Spleen (tissue), 11 donors: ENCODE measurements around the gene UQCC3. TPM values are rescaled to one million over a fixed set of nuclear protein-coding genes. Genes with fewer than 3 reads are reported as not detected.
A peak's percentile ranks its signal among the peaks of the same experiment; 100 is the strongest.

Experiments
- DNase-seq: peaks from one replicate; pipeline ENCODE4 v3.0.0-alpha.2; 2020
- H3K27ac ChIP-seq, 8 donors: fragments of 200-600 bp; sonication (generic) in 7 of 8; 1 replicate in 4 of 8; 2 replicates in 4 of 8; pipeline versions ENCODE4 v1.5.0 to v1.8.0; 2016 to 2021; ENCODE audit warnings: inconsistent platforms in 4 of 8, mild to moderate bottlenecking in 4 of 8, moderate library complexity in 1 of 8
- H3K27me3 ChIP-seq, 7 donors: fragments of 200-600 bp; sonication (generic) in 6 of 7; replicated peaks in 1 of 7; 1 replicate in 4 of 7; 2 replicates in 3 of 7; pipeline versions ENCODE4 v1.5.0 to v1.8.0; 2016 to 2021; ENCODE audit warnings: inconsistent platforms in 3 of 7, mild to moderate bottlenecking in 1 of 7
- H3K36me3 ChIP-seq, 6 donors: fragments of 200-600 bp; sonication (generic) in 5 of 6; 1 replicate in 4 of 6; 2 replicates in 2 of 6; pipeline versions ENCODE4 v1.5.0 to v1.8.0; 2016 to 2021; ENCODE audit warnings: inconsistent platforms in 2 of 6
- H3K4me1 ChIP-seq, 6 donors: fragments of 200-600 bp; sonication (generic) in 5 of 6; 1 replicate in 3 of 6; 2 replicates in 3 of 6; pipeline versions ENCODE4 v1.5.0 to v1.8.0; 2016 to 2021; ENCODE audit warnings: inconsistent platforms in 3 of 6
- H3K4me3 ChIP-seq, 8 donors: fragments of 200-600 bp; sonication (generic) in 7 of 8; 1 replicate in 4 of 8; 2 replicates in 4 of 8; pipeline versions ENCODE4 v1.5.0 to v1.8.0; 2016 to 2021; ENCODE audit warnings: inconsistent platforms in 4 of 8, mild to moderate bottlenecking in 4 of 8, moderate library complexity in 2 of 8
- H3K9me3 ChIP-seq, 8 donors: fragments of 200-600 bp; sonication (generic) in 7 of 8; 1 replicate in 4 of 8; 2 replicates in 4 of 8; pipeline versions ENCODE4 v1.5.0 to v1.8.0; 2016 to 2021; ENCODE audit warnings: inconsistent platforms in 4 of 8
- POLR2A ChIP-seq, 3 donors: fragments of 450-650 bp; IDR thresholded peaks; one replicate each; pipeline ENCODE4 v1.5.1; 2017; ENCODE audit warnings: antibody characterized with exemption in 3 of 3, mild to moderate bottlenecking in 1 of 3
- POLR2AphosphoS5 ChIP-seq, 3 donors: sonication (generic); formaldehyde crosslinking; IDR thresholded peaks; one replicate each; pipeline ENCODE4 v1.5.1; 2017; ENCODE audit warnings: antibody characterized with exemption in 3 of 3
- WGBS, 5 donors: extraction: QIAGEN DNeasy Blood & Tissue Kit in 3 of 5; methylation state at CpG; one replicate each; pipeline versions ENCODE4 v1.1.5 to v1.1.7; 2013 to 2018; 5-methylcytosine and 5-hydroxymethylcytosine counted together
- intact Hi-C: fragments of 100-400 bp; cut with DNase I; formaldehyde crosslinking; loops from one replicate; pipeline ENCODE4 v1.15.0; 2023; ENCODE audit warnings: low total_unique reads
- polyA plus RNA-seq, 3 donors: library from polyadenylated mRNA; stranded (reverse); fragments of 200-250 nt; gene quantifications; one replicate each; pipeline ENCODE4 v1.2.1, GENCODE V29; 2013
- total RNA-seq, 7 donors: library from RNA; depleted of rRNA in 3 of 7; stranded (reverse); fragments of >200 nt in 3 of 7; fragmentation: NEBNext Ultra II Directional in 4 of 7; extraction: Animal tissue kit (Norgen Biotek cat#: 25700) in 4 of 7; gene quantifications; one replicate each; pipeline versions ENCODE4 v1.1.0 to v1.2.1, GENCODE V29; 2016 to 2021
- TF ChIP-seq, protein P1 (sequence below), 11 experiments: fragments of 200-600 bp in 7 of 11; fragments of 450-650 bp in 4 of 11; sonication (generic) in 4 of 11; IDR thresholded peaks in 8 of 11; conservative IDR thresholded peaks in 3 of 11; 1 replicate in 7 of 11; 2 replicates in 4 of 11; pipeline versions ENCODE4 v1.4.0 to v1.8.0; 2016 to 2021; ENCODE audit warnings: antibody characterized with exemption in 11 of 11, inconsistent platforms in 4 of 11, mild to moderate bottlenecking in 1 of 11
- donor health status: healthy with polysubstance abuse.
- donor health status: DM: no; HTN: no; CAD: no; lungs with moderate emphysema.
- donor health status: DM: no; HTN: no; CAD: no.
- donor health status: Bipolar disorder and iron deficiency.
- donor health status: healthy.
- donor health status: DM: no; HTN: no; CAD: no.
- donor health status: DM: yes; HTN: yes; CAD: no.

The UQCC3 gene
- total and polyA plus RNA-seq, 10 donors, result 4.9 to 23.7 (median 6.2) TPM

DNA sequence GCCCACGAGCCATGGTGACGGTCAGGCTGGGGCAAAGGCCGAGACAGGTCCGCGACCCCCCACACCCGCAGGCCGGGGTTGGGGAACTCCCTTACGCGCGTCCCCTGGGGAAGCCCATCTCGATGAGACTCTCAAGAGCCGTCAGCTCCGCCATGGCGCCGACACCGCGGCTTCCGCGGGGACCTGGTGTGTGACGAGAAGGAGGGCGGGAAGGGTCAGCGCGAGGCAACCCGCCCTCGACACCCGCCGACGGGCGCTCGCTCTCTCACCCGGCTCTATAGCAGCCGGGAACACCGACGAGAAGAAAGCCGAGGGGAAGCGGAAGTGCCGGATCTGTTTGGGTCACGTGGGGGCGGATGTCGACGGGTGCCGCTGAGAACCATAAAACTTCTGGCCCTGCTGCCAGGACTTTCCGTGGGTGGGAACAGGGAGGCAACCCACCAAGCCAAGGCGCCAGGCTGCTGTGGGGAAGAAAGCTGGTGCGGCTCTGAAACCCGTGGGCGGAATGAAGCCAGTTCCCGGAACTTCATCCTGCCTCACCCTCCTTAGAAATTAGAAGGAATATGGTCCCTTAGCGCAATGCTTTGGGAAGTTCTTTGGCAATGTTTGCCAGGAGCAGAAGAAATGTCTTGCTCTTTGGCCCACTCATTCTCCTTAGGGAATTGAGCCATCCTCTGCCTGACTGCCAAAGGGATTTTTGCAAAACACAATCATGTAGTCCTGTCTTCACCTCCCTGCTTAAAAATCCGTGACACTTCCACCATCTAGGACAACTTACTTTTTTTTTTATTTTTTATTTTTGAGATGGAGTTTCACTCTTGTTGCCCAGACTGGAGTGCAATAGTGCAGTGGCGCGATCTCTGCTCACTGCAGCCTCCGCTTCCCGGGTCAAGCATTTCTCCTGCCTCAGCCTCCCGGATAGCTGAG lies 7.6 kb downstream of the UQCC3 start, which contains the start of gene UBXN1:
UBXN1 (minus strand) TSS at position 304 of the 927 bp plus-strand sequence; CDS start at position 154, 150 bp downstream.
- Histone ChIP-seq H3K4me3 (peak within 1 kb of the TSS; percentile 77 to 99 (median 96)), H3K4me1 (peaks cover 17 to 66% (median 37%) of the 10 kb centered on the region in 6 donors), H3K27me3 (no peaks in the 10 kb centered on the region), H3K36me3 (peaks cover 0 to 41% (median 31%) of the 10 kb centered on the region in 6 donors), H3K27ac (peak within 1 kb of the TSS; percentile 76 to 96 (median 92)), H3K9me3 (no peaks in the 10 kb centered on the region)
- intact Hi-C loops, result loop anchor here (10.0 kb wide), 1 partner anchor 84 kb away; the partner anchor contains the start of gene TUT1
- WGBS, 5 donors, result 9 to 20% (median 9%) methylated on average over 21 to 55 of the region's 55 CpGs
- DNase-seq, result peak; percentile 96
- TF ChIP-seq, protein P1, sequence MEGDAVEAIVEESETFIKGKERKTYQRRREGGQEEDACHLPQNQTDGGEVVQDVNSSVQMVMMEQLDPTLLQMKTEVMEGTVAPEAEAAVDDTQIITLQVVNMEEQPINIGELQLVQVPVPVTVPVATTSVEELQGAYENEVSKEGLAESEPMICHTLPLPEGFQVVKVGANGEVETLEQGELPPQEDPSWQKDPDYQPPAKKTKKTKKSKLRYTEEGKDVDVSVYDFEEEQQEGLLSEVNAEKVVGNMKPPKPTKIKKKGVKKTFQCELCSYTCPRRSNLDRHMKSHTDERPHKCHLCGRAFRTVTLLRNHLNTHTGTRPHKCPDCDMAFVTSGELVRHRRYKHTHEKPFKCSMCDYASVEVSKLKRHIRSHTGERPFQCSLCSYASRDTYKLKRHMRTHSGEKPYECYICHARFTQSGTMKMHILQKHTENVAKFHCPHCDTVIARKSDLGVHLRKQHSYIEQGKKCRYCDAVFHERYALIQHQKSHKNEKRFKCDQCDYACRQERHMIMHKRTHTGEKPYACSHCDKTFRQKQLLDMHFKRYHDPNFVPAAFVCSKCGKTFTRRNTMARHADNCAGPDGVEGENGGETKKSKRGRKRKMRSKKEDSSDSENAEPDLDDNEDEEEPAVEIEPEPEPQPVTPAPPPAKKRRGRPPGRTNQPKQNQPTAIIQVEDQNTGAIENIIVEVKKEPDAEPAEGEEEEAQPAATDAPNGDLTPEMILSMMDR (IDR thresholded peaks at IDR 0.05 in 8 of 11, conservative IDR thresholded peaks at IDR 0.05 in 3 of 11), result peak in 1 of 11 experiments; percentile 6
- TF ChIP-seq POLR2A (IDR thresholded peaks at IDR 0.05) (no peak), POLR2AphosphoS5 (IDR thresholded peaks at IDR 0.05) (peak; percentile 93 to 95 (median 95))

DNA sequence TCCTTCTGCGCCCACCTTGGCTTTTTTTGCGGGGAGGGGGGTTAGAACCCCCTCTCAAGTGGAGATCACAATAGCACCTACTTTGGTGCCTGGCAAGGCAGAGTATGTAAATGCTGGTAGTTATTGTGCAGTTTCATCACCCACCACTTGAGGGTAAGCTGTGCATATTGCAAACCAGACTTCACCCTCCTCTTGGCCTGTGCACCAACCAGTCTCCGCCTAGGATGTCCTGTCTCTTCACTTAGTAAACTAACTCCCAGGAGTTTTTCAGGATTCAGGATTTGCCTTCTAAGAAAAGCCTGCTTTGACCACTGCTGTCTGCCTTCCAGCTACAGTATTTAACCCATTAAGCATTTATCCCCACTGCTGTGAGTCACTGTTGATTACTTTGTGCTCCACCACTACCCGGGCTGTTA lies 9.4 kb downstream of the UQCC3 start:
- H3K27ac ChIP-seq, result peak overlapping the region in 3 of 8 donors; percentile 19 to 64 (median 26)
- no peaks in the 10 kb centered on the region for H3K27me3 ChIP-seq

GRCh38 chr11:62682518-62682917 lies 11.0 kb downstream of the UQCC3 start:
- TF ChIP-seq POLR2AphosphoS5 (IDR thresholded peaks at IDR 0.05), result no peak
- TF ChIP-seq POLR2A (IDR thresholded peaks at IDR 0.05), result no peak
- TF ChIP-seq, protein P1 (IDR thresholded peaks at IDR 0.05 in 8 of 11, conservative IDR thresholded peaks at IDR 0.05 in 3 of 11), result no peak
- WGBS, 5 donors, result 91 to 96% (median 95%) methylated on average over 7 of the region's 7 CpGs
- Histone ChIP-seq H3K27me3 (peaks cover 1 to 10% (median 4%) of the 10 kb centered on the region in 7 donors), H3K4me1 (peaks cover 15 to 36% (median 21%) of the 10 kb centered on the region in 6 donors), H3K36me3 (peaks cover 0 to 6% (median 3%) of the 10 kb centered on the region in 6 donors), H3K9me3 (no peaks in the 10 kb centered on the region), H3K27ac (no peak overlapping the region), H3K4me3 (no peak overlapping the region)
- DNase-seq, result no peak
- intact Hi-C loops, result no loop called here

More for the DNA sequence above, 9.4 kb downstream of the UQCC3 start:
- Histone ChIP-seq H3K9me3 (no peaks in the 10 kb centered on the region), H3K4me3 (no peak overlapping the region), H3K4me1 (peaks cover 17 to 49% (median 34%) of the 10 kb centered on the region in 6 donors), H3K36me3 (peaks cover 0 to 23% (median 20%) of the 10 kb centered on the region in 6 donors)
- 44 to 70% (median 59%) methylated on average over 4 of the region's 4 CpGs for WGBS, 5 donors
- TF ChIP-seq, protein P1 (IDR thresholded peaks at IDR 0.05 in 8 of 11, conservative IDR thresholded peaks at IDR 0.05 in 3 of 11), result peak in 10 of 11 experiments; percentile 10 to 59 (median 47)
- TF ChIP-seq POLR2AphosphoS5 (IDR thresholded peaks at IDR 0.05), result no peak
- no peak for DNase-seq
- intact Hi-C loops, result no loop called here
